Endothelial cell (in vitro differentiated cells): ENCODE results near the gene ANKH. TPM values are rescaled to one million over a fixed set of nuclear protein-coding genes. Genes with fewer than 3 reads are reported as not detected.
A peak's percentile ranks its signal among the peaks of the same experiment; 100 is the strongest.
"Not testable (repeated sequence)": the region's sequence is repeated elsewhere in the genome, so short reads cannot be mapped to it uniquely, and the experiment has no call there.

ENCODE experiments used
- DNase-seq: peaks from one replicate; pipeline ENCODE4 v3.0.0; 2021; ENCODE audit warnings: low spot score
- H3K27ac Mint-ChIP-seq: one replicate; pipeline ENCODE4 v1.8.0; 2021; ENCODE audit warnings: mixed read lengths, inconsistent platforms; ENCODE audit not compliant: unreplicated experiment
- H3K27me3 Mint-ChIP-seq: one replicate; pipeline ENCODE4 v1.8.0; 2021; ENCODE audit warnings: mild to moderate bottlenecking, moderate library complexity, mixed read lengths, inconsistent platforms; ENCODE audit not compliant: unreplicated experiment
- H3K36me3 Mint-ChIP-seq: one replicate; pipeline ENCODE4 v1.8.0; 2021; ENCODE audit warnings: mild to moderate bottlenecking, low read depth, mixed read lengths, inconsistent platforms; ENCODE audit not compliant: unreplicated experiment
- H3K4me1 Mint-ChIP-seq: one replicate; pipeline ENCODE4 v1.8.0; 2021; ENCODE audit warnings: mild to moderate bottlenecking, mixed read lengths, inconsistent platforms; ENCODE audit not compliant: unreplicated experiment
- H3K4me3 Mint-ChIP-seq: one replicate; pipeline ENCODE4 v1.8.0; 2021; ENCODE audit warnings: mild to moderate bottlenecking, mixed read lengths, inconsistent platforms; ENCODE audit not compliant: unreplicated experiment
- H3K9me3 Mint-ChIP-seq: one replicate; pipeline ENCODE4 v1.8.0; 2021; ENCODE audit warnings: mixed read lengths, inconsistent platforms; ENCODE audit not compliant: unreplicated experiment
- CTCF ChIP-seq: fragments of 200-600 bp; sonication (generic); IDR thresholded peaks from one replicate; pipeline ENCODE4 v1.5.0; 2021; ENCODE audit warnings: antibody characterized with exemption; ENCODE audit not compliant: unreplicated experiment
- total RNA-seq: library from RNA; stranded (reverse); fragmentation: NEBNext Ultra II Directional; extraction: Animal tissue kit (Norgen Biotek cat#: 25700); gene quantifications from one replicate; pipeline ENCODE4 v1.2.1, GENCODE V29; 2021; ENCODE audit not compliant: unreplicated experiment

ANKH gene
- total RNA-seq, 1 donor from 2014 or later: 61.8 TPM

DNA sequence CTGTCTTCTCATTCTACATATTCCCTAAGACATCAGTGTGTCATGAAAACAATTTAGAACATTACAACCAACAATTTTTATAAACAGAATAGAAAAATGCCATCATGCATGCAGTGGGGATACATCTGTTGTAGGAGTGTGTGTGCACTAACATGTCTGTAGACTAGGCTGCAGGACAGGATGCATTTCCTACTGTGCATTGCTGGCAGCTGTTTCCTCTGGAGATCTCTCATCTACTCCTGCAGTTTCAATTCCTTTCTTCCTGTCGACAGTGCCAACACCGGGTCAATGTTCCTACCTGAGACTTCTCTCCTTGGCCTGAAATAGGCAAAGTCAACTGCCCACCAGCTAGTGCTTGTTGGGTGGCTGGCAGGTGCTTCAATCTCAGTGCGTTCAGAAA lies 69.8 kb downstream of the ANKH start:
- no peak overlapping the region for H3K27ac Mint-ChIP-seq

DNA sequence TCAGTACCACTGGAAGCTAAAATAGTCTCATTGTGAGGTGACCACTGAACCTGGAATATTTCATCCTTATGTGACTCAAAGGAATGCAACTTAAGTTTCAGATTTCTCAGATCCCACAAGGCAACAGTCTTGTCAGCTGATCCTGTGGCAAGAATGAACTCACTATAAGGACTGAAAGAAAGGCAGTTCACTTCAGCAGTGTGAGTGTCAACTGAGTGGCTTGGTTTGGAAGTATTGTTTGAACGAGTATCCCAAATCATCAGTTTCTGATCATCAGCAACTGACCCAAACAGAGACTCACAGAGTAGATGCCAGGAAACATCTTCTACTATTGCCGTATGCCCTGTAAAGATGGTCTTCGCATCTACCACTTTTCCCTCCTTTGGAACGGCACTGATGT lies 74.2 kb downstream of the ANKH start:
- not testable (repeated sequence) for H3K36me3 Mint-ChIP-seq, H3K27ac Mint-ChIP-seq, H3K27me3 Mint-ChIP-seq, H3K9me3 Mint-ChIP-seq, H3K4me3 Mint-ChIP-seq, DNase-seq
- H3K4me1 Mint-ChIP-seq: peaks cover 25% of the 10 kb centered on the region

More for the DNA sequence above, 69.8 kb downstream of the ANKH start:
- no peak for DNase-seq
- peak overlapping the region; percentile 26 for H3K4me3 Mint-ChIP-seq
- peaks cover 25% of the 10 kb centered on the region for H3K4me1 Mint-ChIP-seq
- TF ChIP-seq CTCF: no peak
- peaks cover 3% of the 10 kb centered on the region for H3K27me3 Mint-ChIP-seq
- no peaks in the 10 kb centered on the region for H3K9me3 Mint-ChIP-seq
- peaks cover 20% of the 10 kb centered on the region for H3K36me3 Mint-ChIP-seq

GRCh38 chr5:14794583-14795230 lies 76.9 kb downstream of the ANKH start:
- Mint-ChIP-seq H3K9me3 (no peaks in the 10 kb centered on the region), H3K4me3 (no peak overlapping the region), H3K4me1 (peaks cover 16% of the 10 kb centered on the region), H3K27ac (no peak overlapping the region), H3K27me3 (no peaks in the 10 kb centered on the region), H3K36me3 (no peaks in the 10 kb centered on the region)
- no peak for TF ChIP-seq CTCF
- DNase-seq: no peak

- Mint-ChIP-seq H3K9me3 (no peaks in the 10 kb centered on the region), H3K36me3 (no peaks in the 10 kb centered on the region), H3K4me1 (peaks cover 7% of the 10 kb centered on the region), H3K4me3 (no peak overlapping the region), H3K27ac (no peak overlapping the region), H3K27me3 (no peaks in the 10 kb centered on the region)
- TF ChIP-seq CTCF: no peak
- no peak for DNase-seq
Measured at GRCh38 chr5:14793851-14794250, 77.7 kb downstream of the ANKH start.

DNA sequence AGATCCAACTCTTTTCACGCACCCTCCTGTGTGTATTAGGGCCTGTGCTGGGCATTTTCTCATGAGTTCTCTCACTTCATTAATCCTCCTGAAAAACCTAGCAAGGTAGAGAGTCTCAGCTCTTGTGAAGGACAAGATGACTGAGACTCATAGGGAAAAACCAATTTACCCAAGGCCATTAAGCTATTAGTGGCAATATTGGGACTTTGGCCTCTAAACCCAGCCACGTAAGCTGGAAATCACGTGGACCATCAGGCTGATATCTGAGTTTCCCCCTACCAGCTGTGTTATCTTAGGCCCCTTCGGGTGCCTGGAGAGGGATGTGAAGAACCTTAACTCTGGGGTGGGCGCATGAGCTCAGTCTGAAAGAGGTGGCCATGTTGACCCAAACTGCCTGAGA lies 80.7 kb downstream of the ANKH start:
- Mint-ChIP-seq H3K9me3 (no peaks in the 10 kb centered on the region), H3K36me3 (peaks cover 4% of the 10 kb centered on the region), H3K27ac (no peak overlapping the region), H3K4me3 (no peak overlapping the region), H3K27me3 (peaks cover 3% of the 10 kb centered on the region), H3K4me1 (peaks cover 14% of the 10 kb centered on the region)
- DNase-seq: no peak
- no peak for TF ChIP-seq CTCF
